HFFc6 (cell line): ENCODE measurements around the gene EFCAB3. TPM values are rescaled to one million over a fixed set of nuclear protein-coding genes. Genes with fewer than 3 reads are reported as not detected.
"Not testable (repeated sequence)": the region's sequence is repeated elsewhere in the genome, so short reads cannot be mapped to it uniquely, and the experiment has no call there.

Source experiments
- DNase-seq: peaks from one replicate; pipeline ENCODE4 v3.0.0-alpha.2; 2018
- H3K27ac Mint-ChIP-seq: 2 replicates; pipeline ENCODE4 v1.8.0; 2020; ENCODE audit warnings: mild to moderate bottlenecking, mixed read lengths
- H3K27me3 Mint-ChIP-seq: 2 replicates; pipeline ENCODE4 v1.8.0; 2021; ENCODE audit warnings: mild to moderate bottlenecking, moderate library complexity, mixed read lengths; ENCODE audit not compliant: insufficient read depth
- H3K36me3 Mint-ChIP-seq: 2 replicates; pipeline ENCODE4 v1.8.0; 2021; ENCODE audit warnings: low read depth, mixed read lengths
- H3K4me1 Mint-ChIP-seq: 2 replicates; pipeline ENCODE4 v1.8.0; 2020; ENCODE audit warnings: low read depth, mixed read lengths
- H3K4me3 Mint-ChIP-seq: 2 replicates; pipeline ENCODE4 v1.8.0; 2020; ENCODE audit warnings: mild to moderate bottlenecking, moderate library complexity, mixed read lengths
- H3K9me3 Mint-ChIP-seq: 2 replicates; pipeline ENCODE4 v1.8.0; 2020; ENCODE audit warnings: mild to moderate bottlenecking, mixed read lengths
- total RNA-seq, 6 experiments: library from RNA; stranded (reverse); fragmentation: NEBNext Ultra II Directional; extraction: Animal tissue kit (Norgen Biotek cat#: 25700); gene quantifications; 2 replicates in 1 of 6; 3 replicates in 5 of 6; pipeline ENCODE4 v1.2.3, GENCODE V29; 2021
- TF ChIP-seq, protein P1 (sequence below): fragments of 200-600 bp; sonication (generic); IDR thresholded peaks from 2 replicates; pipeline ENCODE4 v1.5.0; 2021; ENCODE audit warnings: antibody characterized with exemption, mild to moderate bottlenecking

The EFCAB3 gene
- total RNA-seq, 6 experiments from 2014 or later, result not detected

DNA sequence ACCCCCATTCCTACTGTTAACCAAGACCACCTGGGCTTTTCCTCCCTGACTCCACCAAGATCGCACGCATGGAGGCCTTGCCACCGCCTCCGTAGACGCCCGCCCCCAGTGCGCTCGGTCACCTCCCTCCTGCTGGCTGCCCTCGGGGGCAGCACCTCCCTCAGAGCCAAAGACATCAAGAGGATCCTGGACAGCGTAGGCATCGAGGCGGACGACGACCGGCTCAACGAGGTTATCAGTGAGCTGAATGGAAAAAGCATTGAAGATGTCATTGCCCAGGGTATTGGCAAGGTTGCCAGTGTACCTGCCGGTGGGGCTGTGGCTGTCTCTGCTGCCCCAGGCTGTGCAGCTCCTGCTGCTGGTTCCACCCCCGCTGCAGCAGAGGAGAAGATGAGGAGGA lies 1.2 kb downstream of the EFCAB3 start:
- no peak overlapping the region for H3K4me3 Mint-ChIP-seq
- H3K27me3 Mint-ChIP-seq, result peaks cover 28% of the 10 kb centered on the region
- no peak for DNase-seq
- H3K27ac Mint-ChIP-seq, result no peak overlapping the region
- H3K4me1 Mint-ChIP-seq, result no peaks in the 10 kb centered on the region
- no peaks in the 10 kb centered on the region for H3K36me3 Mint-ChIP-seq
- H3K9me3 Mint-ChIP-seq, result no peaks in the 10 kb centered on the region
- TF ChIP-seq, protein P1, sequence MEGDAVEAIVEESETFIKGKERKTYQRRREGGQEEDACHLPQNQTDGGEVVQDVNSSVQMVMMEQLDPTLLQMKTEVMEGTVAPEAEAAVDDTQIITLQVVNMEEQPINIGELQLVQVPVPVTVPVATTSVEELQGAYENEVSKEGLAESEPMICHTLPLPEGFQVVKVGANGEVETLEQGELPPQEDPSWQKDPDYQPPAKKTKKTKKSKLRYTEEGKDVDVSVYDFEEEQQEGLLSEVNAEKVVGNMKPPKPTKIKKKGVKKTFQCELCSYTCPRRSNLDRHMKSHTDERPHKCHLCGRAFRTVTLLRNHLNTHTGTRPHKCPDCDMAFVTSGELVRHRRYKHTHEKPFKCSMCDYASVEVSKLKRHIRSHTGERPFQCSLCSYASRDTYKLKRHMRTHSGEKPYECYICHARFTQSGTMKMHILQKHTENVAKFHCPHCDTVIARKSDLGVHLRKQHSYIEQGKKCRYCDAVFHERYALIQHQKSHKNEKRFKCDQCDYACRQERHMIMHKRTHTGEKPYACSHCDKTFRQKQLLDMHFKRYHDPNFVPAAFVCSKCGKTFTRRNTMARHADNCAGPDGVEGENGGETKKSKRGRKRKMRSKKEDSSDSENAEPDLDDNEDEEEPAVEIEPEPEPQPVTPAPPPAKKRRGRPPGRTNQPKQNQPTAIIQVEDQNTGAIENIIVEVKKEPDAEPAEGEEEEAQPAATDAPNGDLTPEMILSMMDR, result no peak

DNA sequence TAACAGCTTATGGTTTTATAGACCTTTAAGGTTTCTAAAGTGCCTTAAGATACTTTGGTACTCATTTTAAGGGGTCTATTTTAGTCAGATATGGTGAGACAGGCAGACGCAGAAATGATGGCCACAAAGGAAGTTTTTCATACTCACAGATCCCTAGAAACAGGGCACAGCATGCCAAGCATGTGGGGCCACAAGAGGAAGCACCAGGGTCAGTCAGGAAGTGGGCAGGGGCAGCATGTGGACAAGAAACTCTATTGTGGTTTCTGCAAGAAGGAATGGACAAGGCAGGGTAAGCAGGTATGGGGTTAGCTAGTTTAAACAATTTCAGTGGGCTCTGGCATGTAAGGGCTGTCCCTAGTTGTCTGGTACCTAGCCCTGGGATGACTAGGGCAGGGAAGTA lies 8.5 kb downstream of the EFCAB3 start:
- Mint-ChIP-seq H3K4me3 (no peak overlapping the region), H3K36me3 (no peaks in the 10 kb centered on the region), H3K27ac (no peak overlapping the region), H3K27me3 (peaks cover 33% of the 10 kb centered on the region), H3K4me1 (no peaks in the 10 kb centered on the region), H3K9me3 (no peaks in the 10 kb centered on the region)
- no peak for DNase-seq
- TF ChIP-seq, protein P1, result no peak

DNA sequence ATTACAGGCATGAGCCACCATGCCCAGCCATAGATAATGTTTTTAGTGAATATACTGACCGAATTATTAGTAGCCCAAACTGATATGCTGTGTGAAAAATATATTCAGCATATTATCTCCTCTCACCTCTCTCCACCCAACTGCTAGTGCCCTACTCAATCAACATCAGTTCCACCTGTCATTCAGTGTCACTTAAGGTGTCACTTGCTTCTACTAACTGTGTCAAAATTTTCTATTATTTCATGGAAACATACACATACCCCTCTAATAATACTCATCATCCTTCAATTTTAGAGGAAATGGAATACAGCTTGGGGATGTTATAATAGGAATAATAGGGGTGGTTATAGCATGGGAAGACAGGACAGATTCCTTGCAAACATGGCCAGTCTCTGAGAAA lies 12.6 kb downstream of the EFCAB3 start:
- Mint-ChIP-seq H3K27me3 (peaks cover 21% of the 10 kb centered on the region), H3K4me3 (no peak overlapping the region), H3K36me3 (no peaks in the 10 kb centered on the region), H3K27ac (no peak overlapping the region), H3K9me3 (no peaks in the 10 kb centered on the region), H3K4me1 (no peaks in the 10 kb centered on the region)
- TF ChIP-seq, protein P1, result no peak
- DNase-seq, result no peak

DNA sequence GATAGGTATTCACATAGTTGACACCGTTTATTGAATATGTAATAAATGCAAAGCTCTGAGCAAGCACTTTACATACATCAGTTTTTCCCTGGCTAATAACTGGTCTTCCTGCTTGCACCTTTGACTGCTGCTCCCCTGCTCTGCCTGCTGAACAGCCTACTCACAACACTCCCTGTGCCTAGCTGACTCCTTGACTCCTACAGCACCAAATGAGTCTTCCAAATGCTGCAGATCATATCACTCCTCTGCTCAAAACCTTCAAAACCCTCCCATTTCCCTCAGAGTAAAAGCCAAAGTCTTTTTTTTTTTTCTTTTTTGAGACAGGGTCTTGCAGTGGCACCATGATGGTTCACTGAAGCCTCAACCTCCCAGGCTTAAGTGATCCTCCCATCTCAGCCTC lies 18.5 kb downstream of the EFCAB3 start:
- Mint-ChIP-seq H3K27me3 (peaks cover 16% of the 10 kb centered on the region), H3K4me3 (no peak overlapping the region), H3K27ac (no peak overlapping the region), H3K4me1 (no peaks in the 10 kb centered on the region), H3K36me3 (0 out of 2 replicates have a peak, but pooled peaks cover 5% of the 10 kb centered on the region), H3K9me3 (peaks cover 12% of the 10 kb centered on the region; the same call in 1 of the 2 replicates)
- TF ChIP-seq, protein P1, result no peak
- no peak for DNase-seq

DNA sequence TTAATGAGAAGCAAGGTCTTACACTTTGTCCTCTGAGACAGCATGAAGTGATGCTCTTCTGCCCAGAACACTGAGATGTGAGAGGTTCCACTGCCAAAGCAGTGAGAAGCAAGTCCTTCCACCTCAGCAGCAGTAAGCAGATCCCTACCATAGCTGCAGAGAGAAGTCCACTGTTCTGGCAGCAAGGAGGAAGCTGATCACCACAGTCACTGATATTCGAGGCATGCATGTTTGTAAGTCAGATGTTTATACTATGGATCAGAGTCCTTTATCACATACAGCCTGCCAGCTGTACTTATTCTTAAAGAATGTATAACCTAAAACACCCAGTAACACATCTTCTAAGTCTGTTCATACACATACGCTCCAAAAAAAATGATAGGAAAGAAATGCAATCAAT lies 25.1 kb downstream of the EFCAB3 start:
- Mint-ChIP-seq H3K27ac (no peak overlapping the region), H3K4me3 (no peak overlapping the region), H3K36me3 (0 out of 2 replicates have a peak, but pooled peaks cover 5% of the 10 kb centered on the region), H3K4me1 (no peaks in the 10 kb centered on the region), H3K27me3 (peaks cover 8% of the 10 kb centered on the region; the same call in 1 of the 2 replicates), H3K9me3 (peaks cover 12% of the 10 kb centered on the region; the same call in 1 of the 2 replicates)
- no peak for DNase-seq
- TF ChIP-seq, protein P1, result no peak

DNA sequence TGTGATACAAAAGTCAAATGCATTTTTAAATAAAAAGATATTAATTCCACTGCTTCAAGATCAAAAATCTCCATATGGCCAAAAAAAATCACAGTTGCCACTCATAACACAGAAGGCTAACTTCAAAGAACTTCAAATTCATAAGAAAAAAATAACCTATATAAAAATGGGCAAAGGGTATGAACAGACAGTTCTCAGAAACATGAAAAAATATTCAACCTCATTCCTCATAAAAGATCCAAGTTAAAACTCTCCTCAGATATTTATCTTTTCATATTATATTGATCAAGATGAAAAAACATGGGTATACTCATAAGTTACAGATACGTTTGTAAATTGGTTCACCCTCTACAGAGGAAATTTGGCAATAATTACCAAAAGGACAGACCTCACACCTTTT lies 32.7 kb downstream of the EFCAB3 start:
- H3K4me3 Mint-ChIP-seq, H3K36me3 Mint-ChIP-seq, H3K27ac Mint-ChIP-seq, H3K4me1 Mint-ChIP-seq, DNase-seq, H3K9me3 Mint-ChIP-seq, H3K27me3 Mint-ChIP-seq: not testable (repeated sequence)
